HG03469 (cell line): ENCODE measurements around the gene SURF1.
"Not testable (repeated sequence)": the region's sequence is repeated elsewhere in the genome, so short reads cannot be mapped to it uniquely, and the experiment has no call there.

Source experiments
- ATAC-seq: cut with Tn5 transposase; IDR thresholded peaks from one replicate; pipeline ENCODE4 v1.9.1; 2021; ENCODE audit warnings: mild to moderate bottlenecking, moderate library complexity, moderate number of reproducible peaks; ENCODE audit not compliant: unreplicated experiment

Gene SURF1

DNA sequence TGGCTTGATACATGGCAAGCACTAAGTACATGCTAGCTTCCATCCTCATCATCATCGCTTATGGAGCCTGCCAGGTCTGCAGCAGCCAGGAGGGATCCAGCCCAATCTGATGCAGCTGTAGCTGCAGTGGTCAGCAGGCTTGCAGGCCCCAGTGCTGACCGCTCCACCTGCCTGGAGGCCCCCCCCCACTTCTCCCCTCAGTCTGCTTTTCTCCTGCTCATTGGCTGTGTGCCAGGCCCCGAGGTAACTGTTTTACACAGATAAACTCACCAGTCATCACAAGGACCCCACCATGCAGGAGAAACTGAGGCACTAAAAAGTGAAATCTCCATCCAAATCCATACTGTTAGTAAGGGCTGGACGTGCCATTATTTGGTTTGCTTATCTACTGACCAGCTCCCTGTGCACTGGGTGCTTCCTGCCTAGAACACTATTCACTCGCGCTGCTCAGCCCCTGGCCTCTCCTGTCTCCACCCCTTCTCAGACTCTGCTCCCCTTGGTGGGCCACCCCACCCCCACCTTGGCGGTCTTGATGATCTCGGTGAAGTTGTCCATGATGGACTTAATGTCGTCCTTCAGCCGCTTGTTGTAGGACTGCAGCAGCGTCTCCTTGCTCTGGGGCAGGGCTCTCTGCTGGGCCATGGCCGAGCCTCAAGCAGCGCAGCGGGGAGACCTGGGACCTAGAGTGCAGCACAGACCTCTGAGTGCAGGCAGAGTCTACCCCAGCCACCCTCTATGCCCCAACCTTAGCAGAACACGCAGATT, 10.1 kb downstream of the SURF1 start:
- no peak for ATAC-seq

DNA sequence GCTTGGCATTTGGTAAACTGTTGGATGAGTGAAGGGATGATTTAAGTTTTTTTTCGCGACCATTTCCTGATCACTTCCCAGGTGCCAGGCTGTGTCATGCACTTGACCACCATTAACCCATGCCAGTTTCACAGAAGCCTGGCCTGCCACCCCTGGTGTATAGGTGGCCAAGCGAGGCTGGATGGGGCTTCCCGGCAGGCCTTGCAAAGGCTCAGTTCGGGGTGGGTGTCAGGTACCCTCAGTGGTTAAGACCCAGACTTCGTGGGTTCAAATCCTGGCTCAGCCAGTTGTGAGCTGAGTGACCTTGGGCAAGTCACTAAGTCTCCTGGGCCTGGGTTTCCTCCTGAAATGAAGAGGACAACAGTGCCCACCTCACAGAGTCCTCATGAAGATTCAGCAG, 10.7 kb downstream of the SURF1 start:
- no peak for ATAC-seq

DNA sequence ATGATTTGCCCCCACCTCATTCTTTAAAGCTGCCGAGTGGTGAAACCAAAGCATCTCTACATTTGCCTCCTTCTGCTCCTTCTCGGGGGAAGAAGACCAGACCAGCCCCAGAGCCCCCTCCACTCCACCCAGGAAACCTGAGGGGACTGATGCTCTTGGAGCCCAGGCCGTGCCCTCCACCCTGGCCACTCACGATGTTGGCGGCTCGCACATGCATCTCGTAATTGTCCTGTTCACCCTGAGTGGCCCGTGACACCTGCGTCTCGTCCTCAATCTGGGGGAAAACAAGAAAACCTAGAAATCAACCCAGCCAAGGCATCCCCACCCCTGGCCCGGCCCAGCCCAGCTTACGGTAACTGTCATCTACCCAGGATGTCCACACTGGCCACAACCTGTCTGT, 11.3 kb downstream of the SURF1 start:
- no peak for ATAC-seq

DNA sequence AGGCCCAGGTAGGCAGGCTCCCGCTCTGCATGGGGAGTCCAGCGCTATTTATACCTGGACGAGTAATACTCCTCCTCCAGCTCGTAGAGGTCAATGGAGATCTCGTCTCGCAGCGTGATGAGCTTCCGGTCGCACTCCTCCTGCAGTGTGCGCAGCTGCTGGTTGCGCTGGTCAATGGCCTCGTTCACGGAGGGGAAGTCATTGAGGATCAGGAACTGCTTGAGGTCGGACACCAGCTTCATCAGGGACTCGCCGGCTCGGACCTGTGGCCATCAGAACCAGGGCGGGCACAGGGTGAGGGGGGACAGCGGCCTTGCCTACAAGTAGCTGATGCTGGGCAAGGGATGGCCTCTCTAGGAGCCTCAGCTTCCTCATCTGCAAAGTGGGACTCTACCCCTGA, 12.2 kb downstream of the SURF1 start:
- no peak for ATAC-seq

DNA sequence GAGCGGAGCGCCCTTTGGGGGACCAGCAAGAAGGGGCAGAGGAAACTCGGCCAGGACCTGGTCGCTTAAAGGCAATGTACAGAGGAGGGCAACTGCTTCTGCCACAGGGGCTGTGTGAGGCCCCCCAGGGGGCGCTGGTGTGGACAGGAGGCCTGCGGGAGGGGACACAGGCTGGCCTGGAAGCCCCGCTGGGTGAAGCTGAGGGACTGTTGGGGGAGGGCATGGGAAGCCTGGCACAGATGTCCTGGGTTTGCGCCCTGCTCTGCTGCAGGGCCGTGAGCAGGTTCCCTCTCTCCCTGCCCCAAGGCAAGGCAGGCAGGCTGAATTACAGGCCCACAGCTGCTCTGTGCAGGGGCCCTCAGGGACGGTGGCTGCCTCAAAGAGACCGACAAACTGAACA, 13.7 kb downstream of the SURF1 start:
- no peak for ATAC-seq

DNA sequence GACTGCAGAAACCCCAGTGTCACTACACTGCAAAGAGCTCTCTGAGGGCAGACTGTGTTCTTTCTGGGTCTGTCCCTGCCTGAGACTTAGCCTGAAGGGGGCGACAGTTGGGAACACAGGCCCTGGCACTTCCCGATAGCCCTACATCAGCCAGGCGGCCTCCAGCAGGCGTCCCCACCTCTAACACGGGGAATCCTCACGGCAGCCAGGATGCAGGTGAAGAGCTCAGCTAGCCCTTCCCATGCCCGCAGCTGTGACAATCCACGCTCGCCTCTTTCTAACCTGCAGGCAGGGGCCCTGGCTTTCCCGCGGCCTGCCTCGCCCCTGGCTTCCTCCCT, 14.2 kb downstream of the SURF1 start:
- no peak for ATAC-seq

DNA sequence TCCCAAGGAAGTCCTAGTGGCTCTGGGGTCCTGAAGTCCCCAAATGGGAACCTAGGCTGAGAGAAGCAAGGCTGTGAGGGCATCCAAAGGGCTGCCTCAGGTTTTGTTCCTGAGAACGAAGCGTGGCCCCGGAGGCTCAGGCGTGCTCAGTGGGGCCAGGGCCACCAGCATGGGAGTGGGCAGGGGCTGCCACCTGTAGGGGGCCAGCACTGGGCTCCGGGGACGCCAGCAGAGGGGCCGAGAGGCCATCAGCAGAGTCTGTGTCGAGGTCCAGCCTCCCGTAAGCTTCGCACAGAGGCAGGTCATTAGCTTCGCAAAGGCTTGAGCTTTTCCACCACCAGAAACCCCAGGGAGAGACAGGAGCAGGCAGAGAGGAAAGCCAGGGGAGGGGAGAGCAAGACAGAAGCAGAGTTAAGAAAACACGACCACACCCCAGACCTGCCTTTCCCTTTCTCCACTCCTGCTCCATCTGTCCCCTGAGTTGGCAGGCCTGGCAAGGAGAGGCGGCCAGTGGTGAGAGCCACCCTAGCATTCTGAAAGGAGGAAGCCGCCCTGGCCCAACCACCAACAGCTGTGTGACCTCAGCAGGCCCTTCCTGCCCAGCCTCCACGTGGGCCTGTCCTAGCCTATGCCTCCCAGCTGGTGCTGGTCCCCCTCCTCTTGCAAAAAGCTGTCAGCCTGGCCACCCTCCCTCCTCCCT, 14.8 kb downstream of the SURF1 start:
- no peak for ATAC-seq

DNA sequence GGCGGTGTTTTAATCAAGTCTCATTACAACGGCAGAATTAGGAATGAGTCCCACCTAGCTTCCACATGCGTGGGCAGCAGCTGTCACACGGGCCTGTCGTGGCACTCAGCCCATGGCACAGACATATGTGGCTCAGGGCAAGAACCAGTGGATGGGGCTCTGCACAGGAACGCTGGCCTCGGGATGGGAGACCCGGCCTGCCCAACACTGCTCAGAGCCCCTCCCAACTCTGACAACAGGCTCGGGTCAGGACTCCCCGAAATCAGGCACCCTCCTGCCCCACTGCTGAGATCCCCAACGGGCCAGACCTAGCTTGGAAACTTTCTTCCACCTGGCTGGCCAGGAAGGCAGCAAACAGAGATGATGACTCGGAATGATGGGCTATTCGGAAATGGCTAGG, 15.4 kb downstream of the SURF1 start:
- ATAC-seq: no peak

DNA sequence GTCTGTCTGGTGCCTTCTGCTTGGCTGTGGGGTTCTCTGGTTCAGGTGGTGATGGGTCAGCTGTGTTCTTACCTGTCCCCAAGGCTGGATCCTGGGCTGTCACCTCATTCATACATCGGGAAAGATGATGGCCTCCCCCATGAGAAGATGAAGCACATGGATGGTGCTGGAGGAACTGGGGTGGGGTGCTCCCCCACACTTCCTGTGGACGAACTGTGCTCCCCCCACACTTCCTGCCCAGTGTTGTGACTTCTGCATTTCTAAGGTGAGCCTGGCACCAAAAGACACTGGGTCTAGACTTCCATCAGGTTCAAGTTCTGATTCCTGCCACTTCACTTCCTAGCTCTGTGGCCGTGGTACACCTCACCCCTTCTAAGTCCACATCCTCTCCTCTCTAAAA, 16.0 kb downstream of the SURF1 start:
- ATAC-seq: no peak

DNA sequence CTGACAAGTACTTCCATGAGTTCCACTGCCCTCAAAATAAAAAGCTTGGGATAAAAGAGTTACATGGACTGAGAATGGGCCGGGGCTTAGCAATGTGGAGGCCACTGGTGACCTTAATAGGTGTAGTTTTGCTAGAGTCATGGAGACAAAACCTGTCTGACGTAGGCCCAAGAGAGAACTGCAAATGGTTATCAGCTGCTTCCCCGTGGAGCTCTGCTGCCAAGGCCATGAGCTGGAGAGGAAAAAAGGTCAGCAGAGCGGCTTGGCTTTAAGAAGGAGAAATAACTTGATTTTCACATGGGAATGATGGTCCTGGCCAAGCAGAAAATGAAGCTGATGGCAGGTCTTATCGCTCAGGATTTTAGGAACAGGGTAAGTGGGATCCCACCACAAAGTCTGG, 16.6 kb downstream of the SURF1 start:
- ATAC-seq: no peak

DNA sequence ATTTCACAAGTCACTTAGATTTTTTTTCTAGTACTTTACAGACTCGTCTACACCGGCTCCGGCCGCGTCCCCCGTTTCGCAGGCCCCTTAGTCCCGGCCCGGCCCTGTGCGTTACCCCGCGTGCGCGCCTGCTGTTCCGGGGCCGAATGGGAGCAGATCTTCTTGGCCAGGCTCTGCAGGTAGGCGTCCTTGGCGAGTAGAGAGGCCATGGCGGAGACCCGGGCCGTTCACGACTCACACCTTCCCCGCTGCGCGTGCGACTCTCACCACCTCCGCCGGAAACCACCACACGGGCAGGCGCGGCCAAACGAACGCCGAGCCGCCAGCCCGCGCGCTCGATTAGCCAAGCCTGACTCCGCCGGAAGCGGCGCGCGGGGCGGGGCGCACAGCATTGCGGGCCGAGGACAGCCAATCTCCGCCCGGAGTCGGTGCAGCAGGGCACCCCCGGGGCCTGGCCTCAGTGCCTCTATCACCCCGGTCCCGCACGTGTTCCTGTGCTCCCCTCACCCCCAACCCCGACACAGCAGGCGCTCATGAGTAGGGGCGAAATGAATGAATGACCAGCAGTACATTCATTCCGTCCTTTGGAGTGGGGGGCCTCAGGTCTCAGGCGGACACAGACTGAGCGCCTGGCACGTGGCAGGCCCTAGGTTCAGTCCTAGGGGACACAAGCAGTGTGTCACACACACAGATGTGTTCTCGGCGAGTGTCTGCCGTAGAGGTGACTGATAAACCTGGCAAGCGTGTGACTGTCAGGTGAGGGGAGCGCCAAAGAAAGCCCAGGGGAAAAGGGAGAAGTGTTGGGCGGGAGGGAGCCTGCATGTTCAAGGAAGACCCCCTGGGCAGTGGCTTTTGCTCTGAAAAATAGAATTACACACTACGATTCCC, 20.1 kb downstream of the SURF1 start, which contains the start of gene SURF6:
SURF6 (minus strand) TSS at position 265 of the 888 bp plus-strand sequence; CDS start at position 209, 56 bp downstream.
- ATAC-seq: peak; percentile 64

DNA sequence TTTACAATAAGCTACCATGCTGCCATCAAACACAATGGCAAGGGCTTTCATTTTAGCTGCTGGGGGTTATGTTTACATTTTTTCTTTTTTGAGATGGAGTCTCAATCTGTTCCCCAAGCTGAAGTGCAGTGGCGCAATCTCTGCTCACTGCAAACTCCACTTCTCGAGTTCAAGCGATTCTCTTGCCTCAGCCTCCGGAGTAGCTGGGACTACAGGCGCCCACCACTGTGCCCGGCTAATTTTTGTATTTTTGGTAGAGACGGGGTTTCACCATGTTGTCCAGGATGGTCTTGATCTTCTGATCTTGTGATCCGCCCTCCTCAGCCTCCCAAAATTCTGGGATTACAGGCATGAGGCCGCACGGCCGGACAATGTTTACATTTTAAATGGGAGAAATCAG, 21.4 kb downstream of the SURF1 start:
- ATAC-seq: not testable (repeated sequence)

DNA sequence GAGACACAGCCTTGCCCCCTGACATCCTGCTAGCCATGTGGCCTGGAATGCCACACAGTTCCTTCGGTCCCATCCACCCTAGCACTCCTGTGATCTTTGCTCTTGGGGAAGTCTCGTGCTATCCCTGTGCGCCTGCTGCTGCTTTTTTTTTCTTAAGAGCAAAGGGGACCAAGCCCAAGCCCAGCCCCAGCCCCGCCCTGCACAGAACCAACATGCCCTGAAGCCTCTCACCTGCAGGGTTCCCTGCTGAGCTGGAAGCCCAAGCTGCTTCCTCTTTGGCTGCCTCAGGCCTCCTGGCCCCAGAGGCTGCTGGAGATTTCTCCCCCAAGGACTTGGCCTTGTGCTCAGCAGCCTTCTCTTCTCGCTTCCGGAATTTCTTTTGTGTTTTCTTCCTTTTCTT, 22.1 kb downstream of the SURF1 start:
- no peak for ATAC-seq

DNA sequence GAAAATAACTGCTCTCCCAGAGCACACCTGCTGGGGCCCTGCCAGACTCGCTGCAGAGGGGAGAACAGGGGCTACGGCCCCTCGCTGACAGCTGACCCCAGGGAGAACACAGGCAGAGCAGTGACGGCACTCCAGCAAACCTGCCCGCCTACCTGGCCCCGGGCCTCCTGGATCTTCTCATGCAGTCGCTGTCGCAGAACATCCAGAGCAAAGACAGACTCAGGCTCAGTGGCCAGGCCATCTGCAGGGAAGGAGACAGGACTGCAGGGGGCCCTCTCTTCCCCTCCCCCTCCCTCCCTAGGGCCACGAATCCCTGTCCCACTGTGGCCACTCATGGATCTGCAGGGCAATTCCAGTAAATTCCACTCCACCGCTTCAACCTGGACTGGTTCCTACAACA, 22.7 kb downstream of the SURF1 start:
- ATAC-seq: no peak

DNA sequence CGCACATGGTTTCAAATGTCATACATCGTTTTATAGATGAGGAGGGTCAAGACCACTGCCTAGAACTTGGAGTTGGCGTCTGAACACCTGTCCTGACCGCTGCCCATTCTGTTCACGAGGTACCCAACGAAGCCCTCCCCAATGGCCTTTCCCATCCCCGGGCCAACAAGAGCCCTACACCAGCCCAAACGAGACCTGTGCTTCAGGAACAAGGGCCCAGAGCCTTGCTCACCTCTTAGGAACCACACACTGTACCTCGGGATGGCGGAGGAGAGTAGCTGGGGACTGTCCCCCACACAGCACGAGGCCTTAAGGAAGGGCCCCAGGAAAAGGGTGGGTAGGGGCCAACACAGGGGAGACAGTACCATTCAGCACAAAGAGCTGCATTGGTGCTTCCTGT, 23.3 kb downstream of the SURF1 start:
- no peak for ATAC-seq

DNA sequence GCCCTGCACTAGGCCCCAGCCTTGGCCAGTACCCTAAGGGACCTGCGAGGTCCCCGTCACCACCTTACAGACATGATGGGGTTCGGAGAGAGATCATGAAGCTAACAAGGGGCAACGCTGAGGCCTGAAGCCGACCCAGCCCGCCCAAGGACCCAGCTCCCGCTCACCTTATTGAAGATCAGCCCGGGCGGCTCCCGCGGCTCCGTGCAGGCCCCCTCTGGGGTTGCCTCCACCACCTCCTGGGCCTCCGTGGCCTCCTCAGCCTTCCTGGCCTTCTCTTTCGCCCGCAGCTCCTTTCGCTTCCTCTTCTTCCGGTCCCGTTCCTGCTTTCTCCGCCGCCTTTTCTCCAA, 23.9 kb downstream of the SURF1 start:
- ATAC-seq: no peak

DNA sequence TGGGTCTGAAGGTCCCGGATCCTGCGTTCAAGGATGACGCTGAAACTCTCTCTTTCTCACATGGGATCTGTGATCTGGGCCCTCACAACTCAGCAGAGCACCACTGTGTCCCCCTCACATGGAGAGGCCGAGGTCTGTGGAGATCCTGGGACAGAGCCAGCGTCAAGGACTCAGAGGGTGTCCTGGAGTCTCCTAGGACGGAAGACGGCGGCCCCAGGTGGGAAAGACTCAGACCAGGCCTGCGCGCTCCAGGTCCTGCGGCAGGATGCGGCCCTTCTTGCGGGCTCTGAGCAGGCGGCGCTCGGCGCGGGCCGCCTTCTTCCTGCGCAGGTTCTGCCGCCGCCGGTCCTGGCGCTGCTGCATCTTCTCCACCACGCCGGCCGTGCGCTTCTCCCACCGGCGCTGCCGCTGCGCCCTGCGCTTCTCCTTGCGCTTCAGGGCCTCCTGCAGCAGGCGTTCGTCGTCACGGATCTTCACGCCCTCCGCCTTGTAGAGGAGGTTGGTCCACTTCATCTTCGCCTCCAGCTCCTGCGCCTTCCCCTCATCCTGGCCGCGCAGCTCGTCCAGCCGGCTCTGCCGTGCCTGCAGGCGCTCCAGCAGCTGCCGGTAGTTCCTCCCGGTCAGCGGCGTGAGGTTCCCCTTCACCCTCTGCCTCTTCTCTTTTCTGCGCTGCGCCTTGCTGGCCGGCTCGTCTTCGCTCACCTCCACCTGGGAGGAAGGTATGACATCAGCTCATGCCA, 24.5 kb downstream of the SURF1 start:
- no peak for ATAC-seq

DNA sequence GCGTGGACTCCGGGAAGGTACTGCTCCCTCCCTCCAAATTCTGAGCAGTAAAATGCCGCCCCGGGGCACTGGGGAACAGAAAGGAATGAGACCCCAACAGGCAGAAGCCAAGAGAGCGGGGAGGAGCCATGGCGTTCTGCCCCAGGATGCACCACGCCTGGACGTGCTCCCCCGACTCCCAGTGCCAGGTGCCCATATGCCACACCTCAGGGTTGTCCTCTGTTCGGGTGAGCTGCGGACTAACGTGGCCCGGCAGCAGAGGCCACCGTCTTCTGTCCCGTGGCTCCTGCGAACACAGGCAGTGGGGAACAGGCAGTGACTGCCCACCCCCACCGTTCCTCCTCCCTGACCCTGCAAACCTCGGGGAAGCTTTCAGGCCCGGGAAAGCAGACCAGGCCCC, 25.1 kb downstream of the SURF1 start:
- no peak for ATAC-seq

DNA sequence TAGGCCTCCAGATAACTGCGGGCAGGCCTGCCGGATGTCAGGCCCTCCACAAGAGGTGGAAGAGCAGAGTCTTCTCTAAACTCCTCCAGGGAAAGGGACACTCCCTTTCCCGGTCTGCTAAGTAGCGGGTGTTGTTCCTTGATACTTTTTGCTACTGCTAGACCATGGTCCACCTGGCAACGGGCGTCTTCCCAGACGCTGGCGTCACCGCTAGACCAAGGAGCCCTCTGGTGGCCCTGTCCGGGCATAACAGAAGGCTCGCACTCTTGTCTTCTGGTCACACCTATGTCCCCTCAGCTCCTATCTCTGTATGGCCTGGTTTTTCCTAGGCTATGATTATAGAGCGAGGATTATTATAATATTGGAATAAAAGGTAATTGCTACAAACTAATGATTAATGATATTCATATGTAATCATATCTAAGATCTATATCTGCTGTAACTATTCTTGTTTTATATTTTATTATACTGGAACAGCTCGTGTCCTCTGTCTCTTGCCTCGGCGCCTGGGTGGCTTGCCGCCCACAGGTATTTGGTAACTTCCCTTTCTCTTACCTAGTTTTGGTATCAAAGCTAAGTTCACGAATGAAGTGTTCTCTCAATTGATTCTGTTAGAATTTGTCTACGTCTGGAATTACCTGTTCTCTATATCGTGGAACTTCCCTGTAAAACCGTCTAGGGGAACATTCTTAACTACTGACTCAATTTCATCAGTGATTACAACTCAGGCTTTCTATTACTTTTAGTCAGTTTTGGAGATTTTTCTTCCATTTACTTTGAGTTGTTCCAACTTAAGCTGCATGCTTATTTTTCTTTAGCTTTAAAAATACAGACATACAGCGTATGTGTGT, 26.8 kb downstream of the SURF1 start:
- not testable (repeated sequence) for ATAC-seq

DNA sequence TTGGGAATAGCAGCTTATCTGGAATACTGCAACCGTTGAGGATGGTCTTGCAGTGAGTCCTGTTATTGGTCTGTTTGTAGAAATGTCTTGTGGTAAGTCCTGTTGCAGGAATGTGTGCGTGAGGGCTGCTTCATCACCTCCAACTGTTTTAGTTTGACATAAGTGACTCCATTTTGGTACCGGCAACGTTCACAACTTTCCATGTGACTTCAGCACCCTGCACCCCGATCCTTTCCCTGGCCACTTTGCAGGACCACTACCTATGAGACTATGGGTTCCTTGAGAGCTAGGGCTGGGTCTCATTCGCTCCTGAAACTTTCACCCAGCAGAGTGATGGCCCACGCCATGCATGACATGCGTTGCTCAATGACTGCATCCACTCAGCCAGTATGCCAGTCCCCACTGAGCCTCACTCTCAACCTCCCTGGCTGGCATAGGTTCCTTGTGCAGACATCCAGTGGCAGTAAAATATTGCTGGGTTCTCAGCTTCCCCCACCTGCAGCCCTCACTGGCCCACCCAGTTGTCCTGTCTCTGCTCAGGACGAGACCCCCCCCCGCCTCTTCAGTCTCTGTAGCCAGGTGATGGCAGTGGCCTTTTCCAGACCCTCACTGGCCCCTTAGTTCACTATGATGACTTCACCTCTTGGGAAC, 28.3 kb downstream of the SURF1 start:
- no peak for ATAC-seq
